ENCODE measurements around the gene MRPL50. TPM values are rescaled to one million over a fixed set of nuclear protein-coding genes. Genes with fewer than 3 reads are reported as not detected.

Gene MRPL50
- total RNA-seq, 1 experiment from 2014 or later = 14.0 TPM

- no peak overlapping the region for H3K27ac Mint-ChIP-seq (ENCODE audit: unreplicated experiment)
- H3K4me1 Mint-ChIP-seq (ENCODE audit: low read depth, unreplicated experiment) = peaks cover 33% of the 10 kb centered on the region
- no peak overlapping the region for H3K4me3 Mint-ChIP-seq (ENCODE audit: low read depth, unreplicated experiment)
- no peak for TF ChIP-seq CTCF (IDR thresholded peaks at IDR 0.05; ENCODE audit: unreplicated experiment)
- BruUV-seq (replicated peaks) = no TSS peak
- H3K36me3 Mint-ChIP-seq (ENCODE audit: insufficient read depth, unreplicated experiment) = no peaks in the 10 kb centered on the region
- CTCF ChIA-PET = no interaction called here
- intact Hi-C loops (cut with micrococcal nuclease; ENCODE audit: unreplicated experiment) = loop anchor here (5.0 kb wide), 1 partner anchor 34 kb away; the partner anchor contains the start of gene BAAT
- no peaks in the 10 kb centered on the region for H3K27me3 Mint-ChIP-seq (ENCODE audit: unreplicated experiment)
- peaks cover 4% of the 10 kb centered on the region for H3K9me3 Mint-ChIP-seq (ENCODE audit: low read depth, unreplicated experiment)
- DNase-seq = no peak
Observed at GRCh38 chr9:101352892-101353463, 45.4 kb downstream of the MRPL50 start.

- peaks cover 4% of the 10 kb centered on the region for H3K9me3 Mint-ChIP-seq (ENCODE audit: low read depth, unreplicated experiment)
Observed at GRCh38 chr9:101350285-101350684, 48.1 kb downstream of the MRPL50 start.

GRCh38 chr9:101342595-101342994 is 55.8 kb downstream of the MRPL50 start:
- Mint-ChIP-seq H3K27ac (ENCODE audit: unreplicated experiment) (no peak overlapping the region), H3K4me3 (ENCODE audit: low read depth, unreplicated experiment) (no peak overlapping the region), H3K4me1 (ENCODE audit: low read depth, unreplicated experiment) (no peaks in the 10 kb centered on the region), H3K9me3 (ENCODE audit: low read depth, unreplicated experiment) (no peaks in the 10 kb centered on the region), H3K27me3 (ENCODE audit: unreplicated experiment) (no peaks in the 10 kb centered on the region), H3K36me3 (ENCODE audit: insufficient read depth, unreplicated experiment) (no peaks in the 10 kb centered on the region)
- intact Hi-C loops (cut with micrococcal nuclease; ENCODE audit: unreplicated experiment) = no loop called here
- BruUV-seq (replicated peaks) = no TSS peak
- CTCF ChIA-PET = no interaction called here
- no peak for TF ChIP-seq CTCF (IDR thresholded peaks at IDR 0.05; ENCODE audit: unreplicated experiment)
- DNase-seq = no peak

More at GRCh38 chr9:101350285-101350684, 48.1 kb downstream of the MRPL50 start:
- Mint-ChIP-seq H3K36me3 (ENCODE audit: insufficient read depth, unreplicated experiment) (no peaks in the 10 kb centered on the region), H3K27me3 (ENCODE audit: unreplicated experiment) (no peaks in the 10 kb centered on the region), H3K4me3 (ENCODE audit: low read depth, unreplicated experiment) (no peak overlapping the region), H3K27ac (ENCODE audit: unreplicated experiment) (no peak overlapping the region), H3K4me1 (ENCODE audit: low read depth, unreplicated experiment) (peaks cover 24% of the 10 kb centered on the region)
- no peak for TF ChIP-seq CTCF (IDR thresholded peaks at IDR 0.05; ENCODE audit: unreplicated experiment)
- intact Hi-C loops (cut with micrococcal nuclease; ENCODE audit: unreplicated experiment) = loop anchor here (5.0 kb wide), 1 partner anchor 37 kb away; the partner anchor contains the start of gene BAAT
- no TSS peak for BruUV-seq (replicated peaks)
- DNase-seq = no peak
- CTCF ChIA-PET = interaction anchor here (1.5 kb wide), 1 partner anchor 15 kb away, joined by 3 read pairs; no protein-coding TSS in a partner anchor

- DNase-seq = no peak
- no peak overlapping the region for H3K27ac Mint-ChIP-seq (ENCODE audit: unreplicated experiment)
- intact Hi-C loops (cut with micrococcal nuclease; ENCODE audit: unreplicated experiment) = no loop called here
- H3K9me3 Mint-ChIP-seq (ENCODE audit: low read depth, unreplicated experiment) = no peaks in the 10 kb centered on the region
- H3K36me3 Mint-ChIP-seq (ENCODE audit: insufficient read depth, unreplicated experiment) = no peaks in the 10 kb centered on the region
- H3K27me3 Mint-ChIP-seq (ENCODE audit: unreplicated experiment) = no peaks in the 10 kb centered on the region
- TF ChIP-seq CTCF (IDR thresholded peaks at IDR 0.05; ENCODE audit: unreplicated experiment) = no peak
- H3K4me3 Mint-ChIP-seq (ENCODE audit: low read depth, unreplicated experiment) = no peak overlapping the region
- H3K4me1 Mint-ChIP-seq (ENCODE audit: low read depth, unreplicated experiment) = no peaks in the 10 kb centered on the region
- CTCF ChIA-PET = interaction anchor here (0.5 kb wide), 1 partner anchor 48 kb away, joined by 7 read pairs; no protein-coding TSS in a partner anchor
- no TSS peak for BruUV-seq (replicated peaks)
Observed at GRCh38 chr9:101341958-101342357, 56.5 kb downstream of the MRPL50 start.

Other genes with a start within 250 kb of the MRPL50 start
- 10.2 and 18.6 TPM in 2 replicates for gene BAAT, start 13.6 kb downstream of the MRPL50 start, total RNA-seq (2022)
- 20.1 and 21.5 TPM in 2 replicates for gene ZNF189, start 233 bp upstream of the MRPL50 start, total RNA-seq (2022)
- 7.1 and 7.4 TPM in 2 replicates for gene ALDOB, start 37.2 kb upstream of the MRPL50 start, total RNA-seq (2022)
- 30.5 and 34.4 TPM in 2 replicates for gene RNF20, start 135.2 kb upstream of the MRPL50 start, total RNA-seq (2022)
- gene PPP3R2, start 196.4 kb upstream of the MRPL50 start, total RNA-seq (2022) = not detected in 2 replicates